ENCODE results near the gene UST.

DNA sequence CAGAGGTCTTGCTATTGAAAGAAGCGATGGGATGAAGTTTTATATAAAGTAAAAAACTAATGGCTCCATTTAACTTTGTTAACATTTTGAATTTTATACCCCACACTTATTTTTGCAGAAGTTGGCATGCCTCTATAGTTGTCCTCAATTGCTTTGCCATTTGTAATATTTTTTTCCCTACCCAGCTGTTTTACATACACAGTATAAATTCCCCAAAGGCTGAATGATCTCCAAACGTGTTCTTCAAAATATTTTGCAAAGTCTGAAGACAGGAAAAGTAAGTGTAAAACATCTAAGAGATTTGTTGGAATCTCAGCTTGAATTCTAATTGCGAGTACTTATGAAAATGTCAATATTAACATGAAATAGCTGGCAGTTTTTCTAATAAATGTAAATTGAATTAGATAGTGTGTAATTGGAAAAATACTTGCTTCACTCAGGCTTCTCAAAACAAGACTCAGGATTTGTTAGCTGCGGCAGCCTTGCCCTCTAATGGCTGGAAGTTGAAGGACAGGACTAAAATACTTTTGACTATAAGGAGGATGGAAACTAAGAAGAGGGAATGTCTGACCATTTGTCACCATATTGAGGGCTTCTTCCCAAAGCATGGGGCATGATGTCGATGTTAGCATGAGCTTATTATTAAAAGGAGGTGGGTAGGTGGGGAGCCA, 226.8 kb downstream of the UST start:
- TF ChIP-seq, protein P1, sequence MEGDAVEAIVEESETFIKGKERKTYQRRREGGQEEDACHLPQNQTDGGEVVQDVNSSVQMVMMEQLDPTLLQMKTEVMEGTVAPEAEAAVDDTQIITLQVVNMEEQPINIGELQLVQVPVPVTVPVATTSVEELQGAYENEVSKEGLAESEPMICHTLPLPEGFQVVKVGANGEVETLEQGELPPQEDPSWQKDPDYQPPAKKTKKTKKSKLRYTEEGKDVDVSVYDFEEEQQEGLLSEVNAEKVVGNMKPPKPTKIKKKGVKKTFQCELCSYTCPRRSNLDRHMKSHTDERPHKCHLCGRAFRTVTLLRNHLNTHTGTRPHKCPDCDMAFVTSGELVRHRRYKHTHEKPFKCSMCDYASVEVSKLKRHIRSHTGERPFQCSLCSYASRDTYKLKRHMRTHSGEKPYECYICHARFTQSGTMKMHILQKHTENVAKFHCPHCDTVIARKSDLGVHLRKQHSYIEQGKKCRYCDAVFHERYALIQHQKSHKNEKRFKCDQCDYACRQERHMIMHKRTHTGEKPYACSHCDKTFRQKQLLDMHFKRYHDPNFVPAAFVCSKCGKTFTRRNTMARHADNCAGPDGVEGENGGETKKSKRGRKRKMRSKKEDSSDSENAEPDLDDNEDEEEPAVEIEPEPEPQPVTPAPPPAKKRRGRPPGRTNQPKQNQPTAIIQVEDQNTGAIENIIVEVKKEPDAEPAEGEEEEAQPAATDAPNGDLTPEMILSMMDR (IDR thresholded peaks at IDR 0.05; ENCODE audit: poor library complexity, severe bottlenecking), result peak; percentile 68
- no peak for TF ChIP-seq EZH2 (IDR thresholded peaks at IDR 0.05; ENCODE audit: borderline replicate concordance, insufficient read depth, low read length, poor library complexity, severe bottlenecking)
- TF ChIP-seq EP300 (conservative IDR thresholded peaks at IDR 0.05; ENCODE audit: poor library complexity, severe bottlenecking), result no peak
- TF ChIP-seq RAD21 (conservative IDR thresholded peaks at IDR 0.05), result peak; percentile 70
- TF ChIP-seq MXI1 (conservative IDR thresholded peaks at IDR 0.05; ENCODE audit: poor library complexity, severe bottlenecking), result no peak
